Stimulated activated CD4-positive, alpha-beta T cell treated with anti-CD3 and anti-CD28 coated beads, Interleukin-15, amount 100 ng/mL, for 24 hours (primary cell): ENCODE results near the gene HIC1.

Source experiments
- DNase-seq: peaks from one replicate; pipeline ENCODE4 v3.0.0-alpha.2; 2020

Gene HIC1

GRCh38 chr17:2107050-2107449, 52.1 kb downstream of the HIC1 start:
- no peak for DNase-seq

GRCh38 chr17:2107506-2107905, 52.6 kb downstream of the HIC1 start:
- DNase-seq = no peak

- DNase-seq = no peak
Observed at GRCh38 chr17:2108170-2108569, 53.3 kb downstream of the HIC1 start.

GRCh38 chr17:2110436-2110835, 55.5 kb downstream of the HIC1 start:
- no peak for DNase-seq

GRCh38 chr17:2111691-2112090, 56.8 kb downstream of the HIC1 start:
- DNase-seq = no peak
